K562 (cell line): Measurements from ENCODE around the gene PRDM10. TPM values are rescaled to one million over a fixed set of nuclear protein-coding genes. Genes with fewer than 3 reads are reported as not detected.

Source experiments
- BACH1 ChIP-seq: fragments of 200-800 bp; sonication (Bioruptor generic); IDR thresholded peaks from 2 replicates; pipeline ENCODE4 v1.6.1; 2016; ENCODE audit warnings: missing genetic modification characterization, missing compliant biosample characterization
- BDP1 ChIP-seq: IDR thresholded peaks from 3 replicates; pipeline ENCODE4 v1.6.1; 2011; ENCODE audit not compliant: insufficient read length, insufficient read depth
- CBFA2T3 ChIP-seq: fragments of 450-650 bp; IDR thresholded peaks from 2 replicates; pipeline ENCODE4 v1.6.1; 2017
- CBX2 ChIP-seq: fragments of 200-600 bp; sonication (generic); IDR thresholded peaks from one replicate; pipeline ENCODE4 v1.6.1; 2012; ENCODE audit warnings: mild to moderate bottlenecking, low read length, inconsistent platforms; ENCODE audit not compliant: insufficient read depth, poor library complexity, severe bottlenecking
- CHD2 ChIP-seq: IDR thresholded peaks from 2 replicates; pipeline ENCODE4 v1.6.1; 2011; ENCODE audit warnings: low read depth, low read length
- CHD4 ChIP-seq: fragments of 200-600 bp; sonication (generic); IDR thresholded peaks from 3 replicates; pipeline ENCODE4 v1.6.1; 2012; ENCODE audit warnings: low read depth, mild to moderate bottlenecking, mixed read lengths, low read length, inconsistent platforms; ENCODE audit not compliant: insufficient read depth, insufficient replicate concordance, poor library complexity, severe bottlenecking
- CTBP1 ChIP-seq: fragments of 450-650 bp; IDR thresholded peaks from 2 replicates; pipeline ENCODE4 v1.6.1; 2016; ENCODE audit warnings: borderline replicate concordance
- KDM2B ChIP-seq: fragments of 250-450 bp; sonication (Bioruptor Pico); IDR thresholded peaks from 2 replicates; pipeline ENCODE4 v1.8.0; 2021; ENCODE audit warnings: mild to moderate bottlenecking, moderate library complexity
- MEIS2 ChIP-seq: fragments of 450-650 bp; IDR thresholded peaks from 2 replicates; pipeline ENCODE4 v1.6.1; 2014; ENCODE audit warnings: mild to moderate bottlenecking; ENCODE audit not compliant: partially characterized antibody
- MITF ChIP-seq: IDR thresholded peaks from 2 replicates; pipeline ENCODE4 v1.6.1; 2014; ENCODE audit warnings: antibody characterized with exemption
- MTF1 ChIP-seq: fragments of 250-450 bp; sonication (Bioruptor Pico); IDR thresholded peaks from 2 replicates; pipeline ENCODE4 v1.9.0; 2021; ENCODE audit warnings: moderate library complexity, mild to moderate bottlenecking, inconsistent platforms, borderline replicate concordance
- NRF1 ChIP-seq, 2 experiments: fragments of 450-650 bp; IDR thresholded peaks in 1 of 2; conservative IDR thresholded peaks in 1 of 2; 2 replicates each; pipeline ENCODE4 v1.6.1; 2014; ENCODE audit warnings: mild to moderate bottlenecking in 2 of 2
- POLR2G ChIP-seq: fragments of 200-400 bp; formaldehyde crosslinking; IDR thresholded peaks from 2 replicates; pipeline ENCODE4 v1.6.1; 2017; ENCODE audit warnings: low read depth, mild to moderate bottlenecking, antibody characterized with exemption, low read length, moderate library complexity
- STAG1 ChIP-seq: sonication (generic); formaldehyde crosslinking; IDR thresholded peaks from 2 replicates; pipeline ENCODE4 v1.5.0; 2020; ENCODE audit warnings: missing genetic modification reagents, borderline replicate concordance
- STAT5A ChIP-seq: IDR thresholded peaks from 2 replicates; pipeline ENCODE4 v1.6.1; 2012; ENCODE audit warnings: low read length, inconsistent platforms, borderline replicate concordance
- TCF7L2 ChIP-seq: fragments of 150-350 bp; IDR thresholded peaks from 2 replicates; pipeline ENCODE4 v1.6.1; 2016; ENCODE audit warnings: low read depth, mild to moderate bottlenecking, low read length, moderate library complexity
- THRAP3 ChIP-seq: fragments of 450-650 bp; IDR thresholded peaks from 2 replicates; pipeline ENCODE4 v1.6.1; 2016; ENCODE audit warnings: mild to moderate bottlenecking, inconsistent platforms, borderline replicate concordance
- ZBTB9 ChIP-seq: fragments of 450-650 bp; formaldehyde crosslinking; IDR thresholded peaks from 2 replicates; pipeline ENCODE4 v1.4.0; 2020; ENCODE audit warnings: mild to moderate bottlenecking, moderate library complexity
- ZEB2 ChIP-seq: fragments of 450-650 bp; IDR thresholded peaks from 2 replicates; pipeline ENCODE4 v1.6.1; 2016
- ZFP36 ChIP-seq: fragments of 150-350 bp; IDR thresholded peaks from 2 replicates; pipeline ENCODE4 v1.6.1; 2018; ENCODE audit warnings: low read length, low read depth; ENCODE audit not compliant: partially characterized antibody
- ZNF140 ChIP-seq: fragments of 250-450 bp; sonication (Bioruptor Pico); IDR thresholded peaks from 2 replicates; pipeline ENCODE4 v1.8.0; 2021; ENCODE audit warnings: moderate library complexity, mild to moderate bottlenecking, inconsistent platforms
- ZNF224 ChIP-seq: sonication (generic); formaldehyde crosslinking; IDR thresholded peaks from 2 replicates; pipeline ENCODE4 v1.8.0; 2022; ENCODE audit warnings: mild to moderate bottlenecking, missing genetic modification reagents
- ZNF444 ChIP-seq: fragments of 250-450 bp; sonication (Bioruptor Pico); IDR thresholded peaks from 2 replicates; pipeline ENCODE4 v1.4.0; 2020; ENCODE audit warnings: mild to moderate bottlenecking, moderate library complexity
- ZNF57 ChIP-seq: fragments of 450-650 bp; formaldehyde crosslinking; IDR thresholded peaks from 2 replicates; pipeline ENCODE4 v1.4.0; 2020; ENCODE audit warnings: mild to moderate bottlenecking, moderate library complexity
- polyA plus RNA-seq, 8 experiments: library from polyadenylated mRNA; depleted of rRNA in 4 of 8; stranded (reverse) in 5 of 8; unstranded in 3 of 8; fragments of >200 nt; fragmentation: Nextera tagmentation in 2 of 8; fragmentation: Illumina TruSeq in 1 of 8; extraction: Ambion mirVana in 2 of 8; extraction: Trizol in 1 of 8; gene quantifications; 2 replicates each; pipeline versions ENCODE4 v1.2.1 to v1.2.3, GENCODE V29; 2011 to 2014; ENCODE audit warnings: inconsistent platforms in 1 of 8, missing spikeins in 1 of 8
- total RNA-seq, 7 experiments: library from RNA; depleted of rRNA in 6 of 7; stranded (reverse); fragments of >200 nt in 6 of 7; fragmentation: Illumina TruSeq in 2 of 7; extraction: Trizol in 2 of 7; gene quantifications; 2 replicates each; pipeline versions ENCODE4 v1.2.1 to v1.2.3, GENCODE V29; 2011 to 2021; ENCODE audit warnings: low replicate concordance in 1 of 7
- TF ChIP-seq, protein P1 (sequence below): sonication (generic); formaldehyde crosslinking; IDR thresholded peaks from 2 replicates; pipeline ENCODE4 v1.8.0; 2022; ENCODE audit warnings: mild to moderate bottlenecking, missing genetic modification reagents
- TF ChIP-seq, protein P2 (sequence below): fragments of 450-650 bp; IDR thresholded peaks from 2 replicates; pipeline ENCODE4 v1.6.1; 2016

The PRDM10 gene
- total and polyA plus RNA-seq, 9 of the 15 experiments (the other 6 are each of a cell fraction or from before 2014, with no cell fraction given) = 0.89 to 9.3 (median 4.5) TPM

DNA sequence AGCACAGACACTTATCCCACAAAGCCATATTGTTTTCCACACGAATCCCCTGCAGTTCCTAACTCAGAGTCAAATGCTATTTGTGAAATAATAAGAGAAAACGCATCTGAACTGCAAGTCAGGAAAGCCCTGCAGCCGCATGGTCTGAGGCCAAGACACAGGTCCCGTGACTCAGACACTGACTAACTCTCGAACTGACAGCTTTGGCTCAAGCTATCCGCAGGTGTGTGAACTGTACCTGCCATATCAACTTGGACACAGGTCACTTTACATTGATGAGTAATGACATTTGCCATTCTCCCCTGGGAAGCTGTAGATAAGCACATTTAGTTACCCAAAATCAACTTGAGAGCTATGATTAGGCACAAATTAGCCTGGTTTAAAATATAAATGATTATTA is 72.3 kb downstream of the PRDM10 start (continued):
- TF ChIP-seq ZNF224 (CRISPR knock-in tag) (no peak), BDP1 (no peak), MTF1 (CRISPR knock-in tag) (no peak), ZNF444 (CRISPR knock-in tag) (no peak), NRF1 (conservative IDR thresholded peaks at IDR 0.05 in 1 of 2, IDR thresholded peaks at IDR 0.05 in 1 of 2) (no peak), ZEB2 (peak; percentile 86), THRAP3 (no peak), STAG1 (CRISPR knock-in tag) (no peak), MITF (0 out of 2 replicates have a peak, but pooled peaks have one; percentile 17), ZBTB9 (CRISPR knock-in tag) (no peak), MEIS2 (peak; percentile 66), CBX2 (no peak), CHD4 (no peak), CBFA2T3 (peak; percentile 81), CTBP1 (0 out of 2 replicates have a peak, but pooled peaks have one; percentile 41), KDM2B (no peak), ZNF57 (CRISPR knock-in tag) (no peak), BACH1 (tag) (no peak), TCF7L2 (no peak), STAT5A (no peak), ZNF140 (CRISPR knock-in tag) (no peak), ZFP36 (no peak), POLR2G (no peak), CHD2 (no peak)
- TF ChIP-seq, protein P1, sequence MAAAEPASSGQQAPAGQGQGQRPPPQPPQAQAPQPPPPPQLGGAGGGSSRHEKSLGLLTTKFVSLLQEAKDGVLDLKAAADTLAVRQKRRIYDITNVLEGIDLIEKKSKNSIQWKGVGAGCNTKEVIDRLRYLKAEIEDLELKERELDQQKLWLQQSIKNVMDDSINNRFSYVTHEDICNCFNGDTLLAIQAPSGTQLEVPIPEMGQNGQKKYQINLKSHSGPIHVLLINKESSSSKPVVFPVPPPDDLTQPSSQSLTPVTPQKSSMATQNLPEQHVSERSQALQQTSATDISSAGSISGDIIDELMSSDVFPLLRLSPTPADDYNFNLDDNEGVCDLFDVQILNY (CRISPR knock-in tag) = no peak
- TF ChIP-seq, protein P2, sequence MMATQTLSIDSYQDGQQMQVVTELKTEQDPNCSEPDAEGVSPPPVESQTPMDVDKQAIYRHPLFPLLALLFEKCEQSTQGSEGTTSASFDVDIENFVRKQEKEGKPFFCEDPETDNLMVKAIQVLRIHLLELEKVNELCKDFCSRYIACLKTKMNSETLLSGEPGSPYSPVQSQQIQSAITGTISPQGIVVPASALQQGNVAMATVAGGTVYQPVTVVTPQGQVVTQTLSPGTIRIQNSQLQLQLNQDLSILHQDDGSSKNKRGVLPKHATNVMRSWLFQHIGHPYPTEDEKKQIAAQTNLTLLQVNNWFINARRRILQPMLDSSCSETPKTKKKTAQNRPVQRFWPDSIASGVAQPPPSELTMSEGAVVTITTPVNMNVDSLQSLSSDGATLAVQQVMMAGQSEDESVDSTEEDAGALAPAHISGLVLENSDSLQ = no peak
